HG03439 (cell line): ENCODE results near the gene CNTN2.

Source experiments
- ATAC-seq: cut with Tn5 transposase; IDR thresholded peaks from one replicate; pipeline ENCODE4 v1.9.1; 2021; ENCODE audit warnings: mild to moderate bottlenecking, moderate library complexity; ENCODE audit not compliant: unreplicated experiment

Gene CNTN2, protein sequence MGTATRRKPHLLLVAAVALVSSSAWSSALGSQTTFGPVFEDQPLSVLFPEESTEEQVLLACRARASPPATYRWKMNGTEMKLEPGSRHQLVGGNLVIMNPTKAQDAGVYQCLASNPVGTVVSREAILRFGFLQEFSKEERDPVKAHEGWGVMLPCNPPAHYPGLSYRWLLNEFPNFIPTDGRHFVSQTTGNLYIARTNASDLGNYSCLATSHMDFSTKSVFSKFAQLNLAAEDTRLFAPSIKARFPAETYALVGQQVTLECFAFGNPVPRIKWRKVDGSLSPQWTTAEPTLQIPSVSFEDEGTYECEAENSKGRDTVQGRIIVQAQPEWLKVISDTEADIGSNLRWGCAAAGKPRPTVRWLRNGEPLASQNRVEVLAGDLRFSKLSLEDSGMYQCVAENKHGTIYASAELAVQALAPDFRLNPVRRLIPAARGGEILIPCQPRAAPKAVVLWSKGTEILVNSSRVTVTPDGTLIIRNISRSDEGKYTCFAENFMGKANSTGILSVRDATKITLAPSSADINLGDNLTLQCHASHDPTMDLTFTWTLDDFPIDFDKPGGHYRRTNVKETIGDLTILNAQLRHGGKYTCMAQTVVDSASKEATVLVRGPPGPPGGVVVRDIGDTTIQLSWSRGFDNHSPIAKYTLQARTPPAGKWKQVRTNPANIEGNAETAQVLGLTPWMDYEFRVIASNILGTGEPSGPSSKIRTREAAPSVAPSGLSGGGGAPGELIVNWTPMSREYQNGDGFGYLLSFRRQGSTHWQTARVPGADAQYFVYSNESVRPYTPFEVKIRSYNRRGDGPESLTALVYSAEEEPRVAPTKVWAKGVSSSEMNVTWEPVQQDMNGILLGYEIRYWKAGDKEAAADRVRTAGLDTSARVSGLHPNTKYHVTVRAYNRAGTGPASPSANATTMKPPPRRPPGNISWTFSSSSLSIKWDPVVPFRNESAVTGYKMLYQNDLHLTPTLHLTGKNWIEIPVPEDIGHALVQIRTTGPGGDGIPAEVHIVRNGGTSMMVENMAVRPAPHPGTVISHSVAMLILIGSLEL

DNA sequence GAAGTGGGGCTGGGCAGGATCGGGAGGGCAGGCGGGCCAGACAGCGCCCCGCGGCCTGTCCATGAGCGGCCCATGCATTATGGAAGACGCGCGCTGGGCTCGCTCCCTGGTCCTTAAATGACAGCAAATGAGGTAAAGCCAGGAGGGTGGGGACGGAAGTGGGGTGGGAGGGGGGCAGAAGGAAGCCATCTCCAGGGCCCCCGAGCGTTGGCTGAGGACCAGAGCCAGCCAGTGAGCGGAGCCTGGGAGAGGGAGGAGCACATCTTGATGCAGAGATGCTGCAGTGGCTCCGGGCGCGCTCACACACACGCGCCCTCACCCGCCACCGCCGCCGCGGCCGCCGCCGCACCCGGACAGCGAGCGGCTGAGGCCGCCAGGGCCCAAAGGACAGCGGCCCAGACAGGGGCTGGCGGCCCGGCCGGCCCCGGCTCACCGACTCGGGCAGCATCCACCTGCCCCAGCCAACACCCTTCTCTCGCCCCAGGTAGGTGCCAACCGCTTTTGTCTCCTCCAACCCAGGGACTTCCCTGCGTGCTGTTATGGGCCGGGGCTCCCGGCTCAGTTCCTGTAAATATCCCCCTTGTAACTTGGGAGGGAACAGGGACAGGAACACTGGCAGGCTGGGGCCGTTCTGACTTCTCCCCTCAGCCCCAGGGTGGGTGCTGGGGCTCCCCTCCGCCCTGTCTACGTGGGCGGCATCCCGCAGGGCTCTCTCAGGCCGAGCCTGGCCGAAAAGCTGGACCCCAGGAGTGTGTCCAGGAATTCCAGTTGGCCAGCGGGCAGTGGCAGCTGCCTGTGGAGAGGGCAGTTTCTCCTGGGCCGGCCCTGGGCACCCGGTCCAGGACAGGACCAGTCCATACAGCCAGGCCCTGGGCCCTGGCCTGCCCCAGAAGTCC, at the start of gene CNTN2:
Gene CNTN2, plus strand, starts transcription at position 302 of the 896 bp plus-strand sequence. CDS start 9,974 bp downstream, outside the sequence.
- no peak for ATAC-seq

DNA sequence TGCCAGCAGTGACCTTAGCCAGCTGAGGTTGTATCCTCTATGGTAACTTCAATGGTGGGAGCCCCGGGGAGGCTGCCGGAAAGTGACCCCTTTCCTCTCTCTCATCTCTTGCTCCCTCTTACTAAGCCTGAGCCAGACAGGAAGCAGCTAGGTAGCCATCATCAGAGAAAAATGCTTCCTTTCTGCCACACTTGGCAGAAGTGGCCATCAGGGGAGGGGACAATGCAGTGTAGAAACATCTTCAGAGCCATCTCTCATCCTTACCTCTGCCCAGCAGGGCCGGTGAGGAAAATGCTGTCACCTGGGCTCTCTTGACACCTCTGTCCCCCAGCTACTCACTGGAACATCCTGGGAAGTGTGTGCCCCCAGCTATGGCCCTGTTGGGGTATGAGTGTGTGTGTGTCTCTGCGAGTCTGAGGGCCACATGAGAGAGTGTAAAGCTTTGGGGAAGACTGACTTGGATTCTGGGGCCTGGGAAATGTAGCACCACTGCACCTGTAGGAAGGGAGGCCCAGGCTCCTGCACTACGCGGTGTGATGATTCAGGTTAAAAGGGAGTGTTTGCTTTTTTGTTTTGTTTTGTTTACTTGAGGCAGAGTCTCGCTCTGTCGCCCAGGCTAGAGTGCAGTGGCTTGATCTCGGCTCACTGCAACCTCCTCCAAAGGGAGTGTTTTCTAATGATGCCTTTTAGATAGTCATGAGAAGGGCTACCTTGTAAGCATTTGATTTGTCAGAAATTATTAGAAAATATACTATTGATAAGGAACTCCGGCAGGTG, 48.7 kb upstream of the CNTN2 start:
- no peak for ATAC-seq

DNA sequence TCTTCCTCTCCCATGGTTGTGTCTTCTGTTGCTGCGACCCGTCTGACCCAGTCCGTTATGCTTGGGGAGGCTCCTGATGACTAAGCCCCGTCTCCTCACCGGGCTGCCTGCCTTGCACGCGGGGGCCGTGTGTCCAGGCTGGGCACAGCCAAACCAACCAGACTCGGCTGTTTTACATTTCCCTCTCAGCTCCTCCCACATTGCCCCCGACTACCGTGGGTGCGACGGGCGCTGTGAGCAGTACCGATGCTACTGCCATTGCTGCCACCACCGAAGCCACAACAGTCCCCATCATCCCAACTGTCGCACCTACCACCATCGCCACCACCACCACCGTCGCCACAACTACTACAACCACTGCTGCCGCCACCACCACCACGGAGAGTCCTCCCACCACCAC, 46.0 kb upstream of the CNTN2 start:
- ATAC-seq: no peak

DNA sequence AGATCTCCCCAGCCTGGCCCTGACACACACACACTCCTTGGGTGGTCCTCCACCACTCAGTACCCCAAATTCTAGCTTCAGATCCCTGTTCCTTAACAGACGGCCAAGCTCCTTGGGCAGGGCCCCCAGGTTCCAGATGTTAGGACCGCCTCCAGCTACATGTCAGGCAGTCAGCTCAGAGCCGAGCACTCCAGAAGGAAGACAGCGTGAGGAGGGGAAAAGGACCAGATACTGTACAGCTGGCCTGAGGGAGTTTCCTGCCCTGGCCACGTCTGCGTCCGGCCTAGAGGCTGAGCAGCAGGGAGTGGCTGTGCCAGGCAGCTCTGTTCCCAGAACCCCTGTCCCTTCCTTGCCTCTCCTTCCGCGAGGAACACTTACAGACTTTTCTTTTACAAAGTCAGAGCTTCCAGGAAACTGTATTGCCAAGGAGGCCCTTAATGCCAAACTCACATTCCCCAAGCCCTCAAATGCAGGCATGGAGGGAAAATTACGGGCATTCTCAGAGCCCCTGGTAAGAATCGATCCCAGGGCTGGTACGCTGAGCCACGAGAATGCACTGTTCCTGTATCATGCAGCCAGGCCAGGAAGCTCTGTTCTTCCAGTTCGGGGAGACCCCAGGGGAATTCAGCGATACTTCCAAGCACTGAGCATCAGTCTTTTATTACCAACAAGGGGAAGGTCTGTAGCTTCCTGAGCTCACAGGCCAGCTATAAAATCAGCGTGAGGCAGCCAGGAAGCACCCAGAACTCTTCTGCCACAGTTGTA, 45.2 kb upstream of the CNTN2 start:
- no peak for ATAC-seq

DNA sequence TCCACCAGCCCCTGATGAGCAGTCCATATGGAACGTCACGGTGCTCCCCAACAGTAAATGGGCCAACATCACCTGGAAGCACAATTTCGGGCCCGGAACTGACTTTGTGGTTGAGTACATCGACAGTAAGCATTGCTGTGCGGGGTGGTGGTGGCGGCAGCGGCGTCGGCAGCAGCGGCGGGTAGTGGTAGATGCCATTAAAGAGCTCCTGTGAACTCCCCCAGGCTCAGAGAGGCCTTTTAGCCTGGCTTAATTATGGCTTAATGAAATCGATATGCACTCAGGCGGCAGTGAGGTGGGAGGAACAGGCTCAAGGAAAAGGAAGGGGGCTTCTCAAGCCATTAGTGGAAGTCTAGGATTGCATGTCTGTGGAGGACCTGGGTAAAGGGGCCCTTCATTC, 41.9 kb upstream of the CNTN2 start:
- no peak for ATAC-seq

DNA sequence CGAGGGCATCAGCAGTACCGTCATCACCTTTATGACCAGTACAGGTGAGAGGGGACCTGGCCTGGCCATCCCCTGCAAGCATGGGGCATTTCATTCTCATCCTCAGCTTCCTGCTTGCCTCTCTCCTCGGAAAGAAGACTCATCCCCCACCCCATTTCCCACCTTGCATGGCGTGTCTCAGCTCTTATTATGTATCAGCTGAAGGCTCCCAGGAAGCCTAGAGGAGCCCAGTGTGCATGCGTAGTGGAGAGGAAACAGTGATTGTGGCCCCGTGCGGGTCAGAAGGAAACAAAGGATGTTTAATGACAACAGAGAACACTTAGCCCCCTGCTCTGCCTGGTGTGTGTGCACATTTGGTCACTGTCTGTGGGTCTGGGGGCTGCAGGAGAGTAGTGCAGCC, 40.3 kb upstream of the CNTN2 start:
- no peak for ATAC-seq

DNA sequence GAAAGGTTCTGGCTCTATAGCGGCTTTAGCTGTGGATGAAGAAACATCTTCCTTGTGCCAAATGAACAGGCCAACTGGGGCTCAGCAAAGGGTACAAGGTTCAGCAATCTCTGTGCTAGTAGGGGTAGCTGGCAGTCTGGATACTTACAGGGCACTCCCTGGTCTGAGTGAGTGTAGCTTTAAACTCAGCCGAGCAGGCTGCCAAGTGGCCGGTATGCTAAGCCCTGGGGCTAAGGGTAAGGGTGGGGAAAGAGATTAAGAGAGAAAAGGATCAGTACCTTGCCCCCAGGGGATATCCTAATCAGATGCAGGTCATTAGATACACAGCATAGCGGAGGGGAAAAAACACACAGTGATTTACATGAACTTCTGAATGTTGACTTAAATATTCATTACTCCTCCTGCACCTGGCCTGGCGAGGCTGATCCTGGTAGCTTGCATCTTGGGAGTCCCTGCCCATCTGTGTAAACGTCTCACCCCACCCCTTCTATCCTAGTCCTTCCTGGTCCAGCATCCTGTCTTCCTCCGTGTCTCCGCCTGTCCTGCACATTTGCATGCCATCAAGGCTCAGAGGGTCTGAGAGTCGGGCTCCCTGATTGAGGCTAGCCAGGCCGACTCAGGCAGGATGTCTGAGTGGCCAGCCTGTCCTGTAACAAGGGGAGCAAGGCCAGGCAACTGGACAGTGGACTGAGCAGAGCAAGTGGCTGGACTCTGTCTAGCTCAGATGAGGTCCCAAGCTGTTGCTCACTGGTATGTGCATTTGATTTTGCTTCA, 39.5 kb upstream of the CNTN2 start:
- ATAC-seq: no peak

DNA sequence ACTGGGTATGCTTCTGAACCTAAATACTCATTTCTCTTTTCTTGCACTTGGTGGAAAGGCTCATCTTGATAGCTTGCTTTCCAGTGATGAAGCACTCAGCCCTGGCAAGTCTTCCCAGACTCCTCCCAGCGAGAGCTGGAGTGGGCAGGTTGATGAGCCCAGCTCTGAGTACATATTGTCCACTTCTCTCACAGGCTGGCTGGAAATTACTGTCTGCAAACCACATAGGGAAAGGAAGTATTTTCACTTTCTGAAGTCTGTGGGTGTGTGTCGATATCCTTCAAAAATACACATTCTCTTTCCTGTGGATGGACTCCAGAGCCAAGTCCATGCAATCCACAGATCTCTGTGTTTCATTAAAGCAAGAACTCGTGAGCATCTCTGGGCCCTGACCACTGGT, 38.7 kb upstream of the CNTN2 start:
- ATAC-seq: no peak

DNA sequence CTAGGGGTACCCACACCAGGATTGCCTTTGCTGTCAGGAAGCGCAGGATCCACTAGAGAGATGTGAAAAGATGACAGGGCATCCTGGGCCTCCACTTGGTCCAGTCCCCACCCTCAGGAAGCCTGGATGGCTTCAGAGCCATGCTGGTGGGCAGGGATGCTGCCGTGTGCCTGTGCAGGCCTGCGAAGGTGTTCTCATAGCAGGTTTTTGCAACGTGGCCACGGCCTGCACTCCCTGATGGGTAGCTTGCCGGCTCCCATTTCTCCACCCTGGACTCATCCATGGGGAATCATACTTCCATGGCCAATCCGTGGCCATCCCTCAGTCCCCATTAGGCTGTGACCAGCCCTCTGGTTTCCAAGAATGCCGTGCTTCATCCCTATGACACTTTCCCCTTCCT, 34.1 kb upstream of the CNTN2 start:
- ATAC-seq: no peak

DNA sequence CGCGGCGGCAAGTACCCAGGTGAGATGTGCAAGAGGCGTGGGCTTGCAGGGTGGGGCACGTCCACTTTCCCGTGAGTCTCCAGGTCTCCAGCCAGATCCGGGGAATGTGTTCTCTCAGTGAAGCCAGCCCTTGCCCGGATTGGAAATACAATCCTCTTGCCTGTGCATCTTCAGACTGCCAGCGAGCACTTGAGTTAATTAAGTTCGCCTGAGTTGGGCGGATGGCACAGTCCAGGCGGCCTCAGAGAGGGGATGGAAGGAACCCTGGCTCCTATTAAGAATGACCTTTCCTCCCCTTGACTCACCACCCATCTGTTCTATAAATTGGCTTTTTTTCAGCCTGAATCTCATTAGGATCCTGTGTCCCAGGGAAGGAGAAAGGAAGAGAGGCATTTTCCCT, 33.3 kb upstream of the CNTN2 start:
- no peak for ATAC-seq

DNA sequence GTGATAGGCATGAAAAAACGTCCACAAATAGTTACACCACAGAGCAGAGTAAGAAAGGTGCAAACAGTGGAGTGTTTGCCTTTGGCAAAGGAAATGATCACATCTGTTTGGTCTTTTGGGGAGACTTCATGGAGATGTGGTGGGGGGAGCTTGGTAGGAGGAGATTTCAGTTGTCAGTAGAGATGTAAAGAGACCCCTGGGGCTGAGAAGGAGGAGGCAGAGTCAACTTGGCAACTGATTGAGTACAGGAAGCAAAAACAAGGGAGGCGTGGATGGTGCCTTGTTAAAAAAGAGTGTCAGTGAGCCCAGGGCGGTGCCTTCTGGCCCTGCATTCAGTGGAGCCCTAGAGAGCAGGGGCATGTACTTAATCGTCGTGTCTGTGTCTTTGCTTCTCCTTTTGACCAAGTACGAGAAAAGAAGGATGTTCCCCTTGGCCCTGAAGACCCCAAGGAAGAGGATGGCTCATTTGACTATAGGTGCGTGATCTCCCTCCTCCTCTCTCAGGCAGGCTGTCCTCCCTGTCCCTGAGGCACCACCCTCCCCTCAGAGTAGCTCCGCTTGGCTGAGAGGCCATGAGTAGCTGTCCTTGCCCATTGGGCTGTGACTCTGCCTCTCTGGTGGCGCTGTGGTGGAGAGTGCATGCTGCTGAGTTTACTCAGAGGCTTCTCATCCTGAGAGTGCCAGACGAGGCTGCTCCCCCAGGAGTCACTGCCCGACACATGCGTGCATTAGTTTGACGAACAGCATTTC, 30.4 kb upstream of the CNTN2 start:
- ATAC-seq: no peak

DNA sequence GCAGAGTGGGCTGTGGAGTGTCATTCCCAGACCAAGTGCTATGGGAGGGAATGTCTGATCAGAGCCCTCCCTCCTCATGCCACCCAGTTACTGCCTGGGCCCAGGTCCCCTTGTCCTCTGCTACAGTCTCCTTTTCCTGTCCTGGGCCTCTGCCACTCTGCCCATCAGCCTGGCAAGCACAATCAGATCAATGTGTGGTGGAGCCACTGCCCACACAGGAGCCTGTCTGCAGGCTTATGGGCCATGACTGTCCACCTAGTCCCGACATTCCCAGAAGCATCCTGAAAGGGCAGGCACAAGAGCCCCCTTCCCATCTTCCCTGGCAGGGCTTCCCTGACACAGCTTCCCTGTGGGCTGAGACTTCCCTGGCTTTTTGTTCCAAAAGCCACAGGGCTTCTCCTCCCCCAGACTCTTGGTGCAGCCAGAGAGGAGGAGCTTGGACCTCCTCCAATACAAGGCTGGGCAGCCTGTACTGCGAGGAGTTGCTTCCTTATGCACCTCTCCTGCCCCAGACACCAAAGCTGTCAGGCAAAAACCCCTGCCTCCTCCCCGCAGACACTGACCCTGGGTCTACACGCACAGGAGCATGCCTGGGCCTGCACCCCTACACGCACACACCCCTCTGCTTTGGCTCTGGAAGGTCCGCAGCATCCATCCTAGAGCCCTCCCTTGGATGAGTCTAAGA, 29.2 kb upstream of the CNTN2 start:
- no peak for ATAC-seq

DNA sequence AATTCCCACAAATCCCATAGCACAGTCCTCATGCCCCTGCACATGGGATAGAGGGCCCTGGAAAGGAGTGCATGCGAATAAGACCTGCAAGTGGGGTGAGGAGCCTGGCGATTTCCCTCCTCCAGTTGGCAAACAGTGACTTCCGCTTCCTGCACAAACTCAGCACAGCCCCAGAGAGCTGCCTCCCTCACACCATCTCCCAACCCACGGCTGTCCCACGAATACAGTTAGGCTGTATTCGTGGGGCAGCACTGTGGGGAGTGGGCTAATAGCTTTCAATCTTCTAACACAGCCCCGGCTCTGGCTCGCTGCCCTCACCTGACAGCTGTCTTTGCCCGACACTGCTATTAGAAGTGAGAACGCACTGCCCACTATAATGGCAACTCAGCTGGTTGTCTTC, 28.2 kb upstream of the CNTN2 start:
- no peak for ATAC-seq

DNA sequence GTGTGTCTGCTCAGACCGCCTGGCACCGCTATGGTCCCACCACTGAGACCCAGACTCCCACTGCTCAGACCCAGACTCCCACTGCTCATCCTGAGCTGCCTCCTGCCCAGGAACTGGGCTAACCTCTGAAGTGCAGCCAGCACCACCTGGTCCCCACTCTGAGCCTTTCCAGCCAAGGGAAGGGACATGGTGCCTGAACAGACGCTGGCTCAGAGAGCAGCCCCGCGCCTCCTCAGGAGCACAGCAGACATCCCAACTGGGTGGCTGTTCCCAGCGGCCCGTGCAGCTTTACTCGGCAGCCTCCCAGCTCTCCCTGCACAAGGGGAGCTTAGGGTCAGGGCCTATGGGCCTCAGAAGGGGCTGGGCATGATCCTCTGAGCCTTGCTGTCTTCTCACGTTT, 27.8 kb upstream of the CNTN2 start:
- no peak for ATAC-seq

DNA sequence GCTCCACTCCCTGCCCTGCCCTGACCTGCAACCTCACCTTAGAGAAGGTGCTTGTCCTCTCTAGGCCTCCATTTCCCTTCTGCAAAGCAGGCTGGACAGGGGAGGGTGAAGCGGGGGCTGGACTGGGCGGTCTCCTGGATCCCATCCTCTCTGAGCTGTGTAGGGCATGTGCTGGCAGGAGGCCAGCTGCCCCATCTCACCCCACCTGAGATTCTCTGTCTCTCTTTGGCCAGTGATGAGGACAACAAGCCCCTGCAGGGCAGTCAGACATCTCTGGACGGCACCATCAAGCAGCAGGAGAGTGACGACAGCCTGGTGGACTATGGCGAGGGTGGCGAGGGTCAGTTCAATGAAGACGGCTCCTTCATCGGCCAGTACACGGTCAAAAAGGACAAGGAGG, 26.9 kb upstream of the CNTN2 start:
- no peak for ATAC-seq

DNA sequence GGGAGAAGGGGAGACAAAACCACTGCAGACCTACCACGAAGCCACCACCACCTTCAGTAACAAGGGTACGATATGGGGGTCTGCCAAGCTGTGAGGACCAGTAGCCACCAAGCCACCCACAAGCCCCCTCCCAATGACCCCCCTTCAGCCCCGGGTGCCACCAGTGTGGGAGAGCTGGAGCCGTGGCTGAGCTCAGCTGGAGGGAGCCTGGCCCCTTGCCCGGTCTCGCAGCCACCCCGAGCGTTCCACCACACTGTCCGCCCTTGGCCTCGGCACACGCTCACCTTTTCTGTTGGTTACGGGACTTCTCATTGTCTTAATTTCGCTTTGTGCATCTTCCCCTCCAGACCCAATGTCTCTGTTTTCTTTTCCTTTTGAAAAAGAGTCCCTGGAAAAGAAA, 26.4 kb upstream of the CNTN2 start:
- ATAC-seq: no peak

DNA sequence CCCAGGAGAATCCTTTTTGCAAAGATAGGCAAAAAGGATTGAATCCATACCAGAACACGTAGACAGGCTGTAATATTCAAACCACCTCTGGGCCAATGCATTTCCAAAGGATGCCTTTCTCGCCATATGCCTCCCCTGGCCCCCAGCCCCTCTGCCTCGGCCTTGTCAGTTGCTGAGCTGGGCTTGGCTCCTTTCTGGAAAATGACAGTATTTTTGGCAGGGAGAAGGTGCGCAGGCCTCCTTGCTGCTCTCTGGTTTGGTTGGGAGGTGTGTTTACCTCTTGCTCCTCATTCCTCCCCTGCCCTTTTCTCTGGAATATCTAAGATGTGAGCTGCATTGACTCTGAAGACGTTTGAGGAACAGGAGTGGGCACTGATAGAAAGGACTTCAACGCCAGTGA, 26.0 kb upstream of the CNTN2 start:
- ATAC-seq: no peak
